Type B pancreatic cell (in vitro differentiated cells): ENCODE measurements around the gene EBF3. TPM values are rescaled to one million over a fixed set of nuclear protein-coding genes. Genes with fewer than 3 reads are reported as not detected.

Source experiments
- DNase-seq: peaks from one replicate; pipeline ENCODE4 v3.0.0; 2021; ENCODE audit warnings: mixed read lengths; ENCODE audit not compliant: unreplicated experiment; ENCODE audit errors: extremely low spot score
- H3K27ac Mint-ChIP-seq: 2 replicates; pipeline ENCODE4 v1.8.0; 2021; ENCODE audit warnings: mild to moderate bottlenecking, mixed read lengths
- H3K27me3 Mint-ChIP-seq: 2 replicates; pipeline ENCODE4 v1.8.0; 2021; ENCODE audit warnings: mixed read lengths
- H3K36me3 Mint-ChIP-seq: 2 replicates; pipeline ENCODE4 v1.8.0; 2021; ENCODE audit warnings: mixed read lengths
- H3K4me1 Mint-ChIP-seq: one replicate; pipeline ENCODE4 v1.8.0; 2021; ENCODE audit warnings: mixed read lengths; ENCODE audit not compliant: unreplicated experiment
- H3K4me3 Mint-ChIP-seq: 2 replicates; pipeline ENCODE4 v1.8.0; 2021; ENCODE audit warnings: mild to moderate bottlenecking, mixed read lengths
- H3K9me3 Mint-ChIP-seq: 2 replicates; pipeline ENCODE4 v1.8.0; 2021; ENCODE audit warnings: mixed read lengths
- CTCF ChIP-seq: fragments of 200-600 bp; sonication (generic); conservative IDR thresholded peaks from 2 replicates; pipeline ENCODE4 v1.5.0; 2021; ENCODE audit warnings: antibody characterized with exemption, mild to moderate bottlenecking
- total RNA-seq: library from RNA; stranded (reverse); gene quantifications from 2 replicates; pipeline ENCODE4 v1.2.1, GENCODE V29; 2021; ENCODE audit warnings: low replicate concordance

The EBF3 gene
- total RNA-seq, 1 donor from 2014 or later, result 26.1 TPM

GRCh38 chr10:129964611-129965424 lies 744 bp upstream of the EBF3 start:
- no peak for DNase-seq
- Mint-ChIP-seq H3K27me3 (peaks cover 77% of the 10 kb centered on the region), H3K36me3 (peaks cover 4% of the 10 kb centered on the region), H3K4me1 (peaks cover 26% of the 10 kb centered on the region), H3K27ac (no peak overlapping the region), H3K9me3 (no peaks in the 10 kb centered on the region), H3K4me3 (peak overlapping the region; percentile 84)
- TF ChIP-seq CTCF, result no peak

- DNase-seq, result peak; percentile 69
- Mint-ChIP-seq H3K36me3 (peaks cover 4% of the 10 kb centered on the region), H3K9me3 (no peaks in the 10 kb centered on the region), H3K4me3 (peak overlapping the region; percentile 87), H3K4me1 (peaks cover 28% of the 10 kb centered on the region), H3K27me3 (peaks cover 67% of the 10 kb centered on the region), H3K27ac (peak overlapping the region; percentile 24)
- TF ChIP-seq CTCF, result no peak
Measured at GRCh38 chr10:129962872-129963640, 1.0 kb downstream of the EBF3 start.

- TF ChIP-seq CTCF, result no peak
- Mint-ChIP-seq H3K4me3 (peak overlapping the region; percentile 82), H3K36me3 (peaks cover 7% of the 10 kb centered on the region), H3K27me3 (peaks cover 69% of the 10 kb centered on the region), H3K9me3 (no peaks in the 10 kb centered on the region), H3K27ac (peak overlapping the region; percentile 63), H3K4me1 (peaks cover 32% of the 10 kb centered on the region)
- peak; percentile 61 for DNase-seq
Measured at GRCh38 chr10:129962031-129962871, 1.8 kb downstream of the EBF3 start.

- Mint-ChIP-seq H3K27ac (peak overlapping the region; percentile 63), H3K9me3 (no peaks in the 10 kb centered on the region), H3K27me3 (peaks cover 74% of the 10 kb centered on the region), H3K36me3 (peaks cover 8% of the 10 kb centered on the region), H3K4me1 (peaks cover 38% of the 10 kb centered on the region), H3K4me3 (peak overlapping the region; percentile 82)
- TF ChIP-seq CTCF, result no peak
- DNase-seq, result peak; percentile 37
Measured at GRCh38 chr10:129961157-129961701, 2.8 kb downstream of the EBF3 start.
